K562 (cell line): ENCODE data around the gene SHLD1. TPM values are rescaled to one million over a fixed set of nuclear protein-coding genes. Genes with fewer than 3 reads are reported as not detected.

Experiments used
- ARID2 ChIP-seq: fragments of 450-650 bp; IDR thresholded peaks from 2 replicates; pipeline ENCODE4 v1.6.1; 2017; ENCODE audit warnings: antibody characterized with exemption, mild to moderate bottlenecking
- ELF1 ChIP-seq: fragments of 200-800 bp; sonication (Bioruptor generic); IDR thresholded peaks from 2 replicates; pipeline ENCODE4 v1.6.1; 2016; ENCODE audit warnings: missing genetic modification characterization, missing compliant biosample characterization
- GTF2B ChIP-seq: IDR thresholded peaks from 2 replicates; pipeline ENCODE4 v1.6.1; 2011; ENCODE audit not compliant: insufficient read length; ENCODE audit errors: extremely low read depth
- HES1 ChIP-seq: fragments of 450-650 bp; IDR thresholded peaks from 2 replicates; pipeline ENCODE4 v1.6.1; 2016; ENCODE audit warnings: low read depth, mild to moderate bottlenecking, moderate library complexity
- JUNB ChIP-seq: fragments of 450-650 bp; formaldehyde crosslinking; conservative IDR thresholded peaks from 2 replicates; pipeline ENCODE4 v1.4.0; 2020; ENCODE audit warnings: mild to moderate bottlenecking
- LARP7 ChIP-seq: fragments of 450-650 bp; IDR thresholded peaks from 2 replicates; pipeline ENCODE4 v1.6.1; 2016
- MEIS2 ChIP-seq: fragments of 450-650 bp; IDR thresholded peaks from 2 replicates; pipeline ENCODE4 v1.6.1; 2014; ENCODE audit warnings: mild to moderate bottlenecking; ENCODE audit not compliant: partially characterized antibody
- PKNOX1 ChIP-seq: fragments of 450-650 bp; IDR thresholded peaks from 2 replicates; pipeline ENCODE4 v1.6.1; 2016
- PML ChIP-seq: IDR thresholded peaks from 2 replicates; pipeline ENCODE4 v1.6.1; 2012; ENCODE audit warnings: low read length, inconsistent platforms
- PRDM10 ChIP-seq: fragments of 450-650 bp; IDR thresholded peaks from 2 replicates; pipeline ENCODE4 v1.6.1; 2018; ENCODE audit not compliant: partially characterized antibody
- RHOXF2B ChIP-seq: fragments of 250-450 bp; sonication (Bioruptor Pico); conservative IDR thresholded peaks from 2 replicates; pipeline ENCODE4 v1.5.1; 2021
- SAP30 ChIP-seq: fragments of 200-600 bp; sonication (generic); IDR thresholded peaks from 2 replicates; pipeline ENCODE4 v1.6.1; 2012; ENCODE audit warnings: borderline replicate concordance, low read depth, mild to moderate bottlenecking, moderate library complexity, low read length, control low read depth, inconsistent platforms; ENCODE audit not compliant: insufficient read depth, poor library complexity, severe bottlenecking
- SMARCA5 ChIP-seq: fragments of 450-650 bp; IDR thresholded peaks from 2 replicates; pipeline ENCODE4 v1.6.1; 2016
- TCF7L2 ChIP-seq: fragments of 150-350 bp; IDR thresholded peaks from 2 replicates; pipeline ENCODE4 v1.6.1; 2016; ENCODE audit warnings: low read depth, mild to moderate bottlenecking, low read length, moderate library complexity
- THAP7 ChIP-seq: fragments of 250-450 bp; sonication (Bioruptor Pico); IDR thresholded peaks from 2 replicates; pipeline ENCODE4 v1.5.0; 2021
- U2AF2 ChIP-seq: fragments of 200-400 bp; formaldehyde crosslinking; optimal IDR thresholded peaks from 2 replicates; pipeline ENCODE3; 2017; ENCODE audit warnings: low read depth, mild to moderate bottlenecking, low read length
- ZNF232 ChIP-seq: sonication (generic); formaldehyde crosslinking; IDR thresholded peaks from 2 replicates; pipeline ENCODE4 v1.8.0; 2022; ENCODE audit warnings: mild to moderate bottlenecking, missing genetic modification reagents
- ZNF282 ChIP-seq: sonication (generic); formaldehyde crosslinking; IDR thresholded peaks from 2 replicates; pipeline ENCODE4 v1.8.1; 2023; ENCODE audit warnings: missing genetic modification reagents
- ZNF398 ChIP-seq: fragments of 250-450 bp; sonication (Bioruptor Pico); IDR thresholded peaks from 2 replicates; pipeline ENCODE4 v1.8.0; 2021; ENCODE audit warnings: moderate library complexity, mild to moderate bottlenecking, inconsistent platforms
- ZNF551 ChIP-seq: fragments of 250-450 bp; sonication (Bioruptor Pico); IDR thresholded peaks from 2 replicates; pipeline ENCODE4 v1.5.0; 2021; ENCODE audit warnings: mild to moderate bottlenecking, moderate library complexity
- polyA plus RNA-seq, 8 experiments: library from polyadenylated mRNA; depleted of rRNA in 4 of 8; stranded (reverse) in 5 of 8; unstranded in 3 of 8; fragments of >200 nt; fragmentation: Nextera tagmentation in 2 of 8; fragmentation: Illumina TruSeq in 1 of 8; extraction: Ambion mirVana in 2 of 8; extraction: Trizol in 1 of 8; gene quantifications; 2 replicates each; pipeline versions ENCODE4 v1.2.1 to v1.2.3, GENCODE V29; 2011 to 2014; ENCODE audit warnings: inconsistent platforms in 1 of 8, missing spikeins in 1 of 8
- total RNA-seq, 7 experiments: library from RNA; depleted of rRNA in 6 of 7; stranded (reverse); fragments of >200 nt in 6 of 7; fragmentation: Illumina TruSeq in 2 of 7; extraction: Trizol in 2 of 7; gene quantifications; 2 replicates each; pipeline versions ENCODE4 v1.2.1 to v1.2.3, GENCODE V29; 2011 to 2021; ENCODE audit warnings: low replicate concordance in 1 of 7

SHLD1 gene
- total and polyA plus RNA-seq, 9 of the 15 experiments (the other 6 are each of a cell fraction or from before 2014, with no cell fraction given) = 3.7 to 21.6 (median 8.2) TPM

- TF ChIP-seq PRDM10 (no peak), LARP7 (no peak), SMARCA5 (no peak), MEIS2 (no peak), GTF2B (no peak), RHOXF2B (CRISPR knock-in tag) (no peak), ZNF232 (CRISPR knock-in tag) (no peak), ZNF282 (no peak), ELF1 (tag) (peak; percentile 94), ZNF551 (CRISPR knock-in tag) (no peak), THAP7 (peak; percentile 98), U2AF2 (no peak), ZNF398 (CRISPR knock-in tag) (no peak), TCF7L2 (no peak), JUNB (CRISPR knock-in tag) (no peak), ARID2 (no peak), HES1 (no peak), PML (no peak), SAP30 (peak; percentile 84), PKNOX1 (peak; percentile 53; the same call in 1 of the 2 replicates)
Measured at GRCh38 chr20:5749952-5750779, at the start of gene SHLD1 (continued).
